Rectal smooth muscle tissue (tissue), 1 donor: ENCODE measurements around the gene ACOXL.

Source experiments
- H3K27ac ChIP-seq: one replicate; pipeline ENCODE4 v1.7.0; 2013; ENCODE audit warnings: low read depth, low read length, inconsistent platforms
- H3K27me3 ChIP-seq: one replicate; pipeline ENCODE4 v1.7.0; 2013; ENCODE audit warnings: low read length; ENCODE audit not compliant: control insufficient read depth, insufficient read depth
- H3K36me3 ChIP-seq: one replicate; pipeline ENCODE4 v1.7.0; 2013; ENCODE audit warnings: low read length; ENCODE audit not compliant: control insufficient read depth, insufficient read depth
- H3K4me1 ChIP-seq: one replicate; pipeline ENCODE4 v1.7.0; 2013; ENCODE audit warnings: low read length; ENCODE audit not compliant: control insufficient read depth, insufficient read depth
- H3K4me3 ChIP-seq: one replicate; pipeline ENCODE4 v1.7.0; 2013; ENCODE audit warnings: low read length
- H3K9ac ChIP-seq: one replicate; pipeline ENCODE4 v1.7.0; 2013; ENCODE audit warnings: low read length

Gene ACOXL

DNA sequence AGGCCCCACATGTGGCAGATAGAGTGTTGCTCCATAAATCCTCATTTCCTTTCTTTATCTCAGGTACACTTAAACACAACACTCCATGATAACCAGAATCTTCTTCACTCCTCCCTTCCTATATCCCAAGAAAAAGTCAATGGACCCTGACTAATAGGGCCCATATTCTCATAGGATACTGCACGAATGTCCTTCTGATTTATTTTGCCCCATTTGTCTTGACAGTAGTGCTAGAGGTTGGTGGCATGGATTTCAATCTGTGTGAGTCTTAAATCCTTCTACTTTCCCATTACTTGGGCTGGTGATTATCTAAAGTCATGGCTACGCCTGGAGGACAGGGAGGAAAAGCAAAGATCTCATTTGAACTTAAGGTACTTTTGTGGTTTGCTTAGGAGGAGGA, 156.0 kb downstream of the ACOXL start:
- Histone ChIP-seq H3K4me1 (no peaks in the 10 kb centered on the region), H3K27ac (no peak overlapping the region), H3K27me3 (no peaks in the 10 kb centered on the region), H3K4me3 (no peak overlapping the region), H3K9ac (no peak overlapping the region), H3K36me3 (no peaks in the 10 kb centered on the region)

DNA sequence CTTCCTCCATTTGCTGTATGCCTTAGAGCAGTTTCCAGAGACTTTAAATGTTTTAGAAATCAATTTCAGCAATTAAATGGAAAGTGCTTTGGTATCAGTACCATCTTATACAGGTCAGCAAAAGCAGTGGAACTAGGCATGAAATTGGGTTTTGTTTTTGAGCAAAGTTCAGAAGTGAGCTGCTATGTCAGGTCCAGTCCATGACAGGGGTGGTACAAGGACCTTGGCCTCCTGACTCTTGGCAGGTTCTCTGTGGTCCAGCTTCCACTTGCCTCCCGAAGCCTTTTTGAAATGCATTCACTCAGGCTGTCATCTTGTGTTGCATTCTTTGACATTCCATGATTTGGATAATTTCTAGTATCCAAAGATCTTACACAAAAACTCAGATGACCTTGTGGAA, 159.3 kb downstream of the ACOXL start:
- Histone ChIP-seq H3K36me3 (no peaks in the 10 kb centered on the region), H3K27ac (no peak overlapping the region), H3K9ac (no peak overlapping the region), H3K27me3 (no peaks in the 10 kb centered on the region), H3K4me1 (no peaks in the 10 kb centered on the region), H3K4me3 (no peak overlapping the region)

DNA sequence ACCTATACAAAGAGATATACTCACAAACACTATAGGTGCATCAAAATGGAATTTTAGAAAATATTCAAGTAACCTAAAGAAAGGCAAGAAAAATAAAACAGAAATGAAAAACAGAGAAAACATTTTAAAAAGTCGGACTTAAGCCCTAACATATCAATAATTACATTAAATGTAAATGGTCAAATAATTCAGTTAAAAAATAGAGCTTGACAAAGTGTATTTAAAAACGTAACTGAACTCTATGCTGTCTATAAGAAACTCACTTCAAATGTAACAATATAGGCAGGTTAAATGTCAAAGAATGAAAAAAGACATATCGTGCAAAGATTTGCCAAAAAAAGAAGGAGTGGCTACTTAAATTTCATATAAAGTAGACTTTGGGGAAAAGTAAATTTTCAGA, 163.9 kb downstream of the ACOXL start:
- Histone ChIP-seq H3K9ac (no peak overlapping the region), H3K27me3 (no peaks in the 10 kb centered on the region), H3K4me1 (no peaks in the 10 kb centered on the region), H3K4me3 (no peak overlapping the region), H3K36me3 (no peaks in the 10 kb centered on the region), H3K27ac (no peak overlapping the region)

DNA sequence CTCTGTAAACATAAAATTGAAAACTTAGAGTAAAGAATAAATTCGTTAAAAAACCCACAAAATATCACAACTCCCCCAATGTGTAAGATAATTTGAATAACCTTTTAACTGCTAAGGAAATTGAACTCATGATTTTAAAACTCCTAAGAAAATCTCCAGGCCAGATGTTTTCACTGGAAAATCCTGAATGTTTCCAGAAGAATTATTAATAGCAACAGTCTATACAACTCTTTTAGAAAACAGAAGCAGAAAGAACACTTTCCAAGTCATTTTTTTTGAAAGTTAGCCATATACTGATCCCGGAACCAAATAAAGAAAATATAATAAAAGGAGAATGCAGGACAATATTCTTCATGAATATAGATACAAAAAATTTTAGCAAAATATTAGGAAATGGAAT, 165.6 kb downstream of the ACOXL start:
- H3K4me3 ChIP-seq = no peak overlapping the region
- H3K36me3 ChIP-seq = no peaks in the 10 kb centered on the region
- peaks cover 2% of the 10 kb centered on the region for H3K4me1 ChIP-seq
- H3K27ac ChIP-seq = no peak overlapping the region
- no peaks in the 10 kb centered on the region for H3K27me3 ChIP-seq
- H3K9ac ChIP-seq = no peak overlapping the region

DNA sequence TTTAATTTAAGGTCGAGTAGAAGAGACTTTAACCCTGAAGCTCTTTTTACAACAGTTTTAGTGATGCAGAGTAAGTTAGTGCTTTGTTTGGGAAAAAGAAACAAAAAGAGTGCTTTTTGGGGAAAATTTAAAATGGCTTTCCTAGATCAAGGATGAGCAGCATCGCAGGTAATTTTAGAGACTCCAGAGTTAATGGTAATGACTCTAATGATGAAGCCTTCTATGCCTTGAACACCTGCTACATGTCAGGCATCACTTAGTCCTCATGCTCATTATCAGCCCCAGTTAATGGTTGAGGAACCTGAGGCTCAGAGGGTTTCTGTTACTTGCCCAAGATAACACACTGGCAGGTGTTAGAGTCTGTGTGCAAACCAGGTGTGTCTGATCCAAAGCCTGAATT, 167.8 kb downstream of the ACOXL start:
- no peak overlapping the region for H3K9ac ChIP-seq
- no peak overlapping the region for H3K4me3 ChIP-seq
- no peak overlapping the region for H3K27ac ChIP-seq
- no peaks in the 10 kb centered on the region for H3K27me3 ChIP-seq
- H3K36me3 ChIP-seq = no peaks in the 10 kb centered on the region
- peaks cover 7% of the 10 kb centered on the region for H3K4me1 ChIP-seq

DNA sequence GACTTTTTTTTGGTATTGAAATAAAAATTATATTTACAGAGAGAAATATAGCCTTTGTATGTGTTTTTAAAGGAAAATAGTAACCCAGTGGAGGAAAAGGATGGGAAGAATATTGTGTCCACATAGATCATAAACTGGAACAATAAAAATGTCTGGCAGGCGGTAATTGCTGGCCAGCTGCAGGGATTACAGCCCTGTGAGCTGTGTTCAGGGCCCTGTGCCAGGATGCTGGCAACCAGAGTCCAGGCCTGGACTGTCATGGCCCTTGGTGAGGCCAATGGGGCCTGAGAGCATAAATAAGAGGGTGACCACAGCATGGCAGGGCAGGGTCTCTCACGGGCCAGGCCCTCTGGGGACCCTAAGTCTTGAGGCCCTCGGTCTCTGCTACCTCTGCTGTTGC, 171.2 kb downstream of the ACOXL start:
- Histone ChIP-seq H3K36me3 (no peaks in the 10 kb centered on the region), H3K27ac (no peak overlapping the region), H3K4me1 (peaks cover 7% of the 10 kb centered on the region), H3K4me3 (no peak overlapping the region), H3K27me3 (no peaks in the 10 kb centered on the region), H3K9ac (no peak overlapping the region)

DNA sequence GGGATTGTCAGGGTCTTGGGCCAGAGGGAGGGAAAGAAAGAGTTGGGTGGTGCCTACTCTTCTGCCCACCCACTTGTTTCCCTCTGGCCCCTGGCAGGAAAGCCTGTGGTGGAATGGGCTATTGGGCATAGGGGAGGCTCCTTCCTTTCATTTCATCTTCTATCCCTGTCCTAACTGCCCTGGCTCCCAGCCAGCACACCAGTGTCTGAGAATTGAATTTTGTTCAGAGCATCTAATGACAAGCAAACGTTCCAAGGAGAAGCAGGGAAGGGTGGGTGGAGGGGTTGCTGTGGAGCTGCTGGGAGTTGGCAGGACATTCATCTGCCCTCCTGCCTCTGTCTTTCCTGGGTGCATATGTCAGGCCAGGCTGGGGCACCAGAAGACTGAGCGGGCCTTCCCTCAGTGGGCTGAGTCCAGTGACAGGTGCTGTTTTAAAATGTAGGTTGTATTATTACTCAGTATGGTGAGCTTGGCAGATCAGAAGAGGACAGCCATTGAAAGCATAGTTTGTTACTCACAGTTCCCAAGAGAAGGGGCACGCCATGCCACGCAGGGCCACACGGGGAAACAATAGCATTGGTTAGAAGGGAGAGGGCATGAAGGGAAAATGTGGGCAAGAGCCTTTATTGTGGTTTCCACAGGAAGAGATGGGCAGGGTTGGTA, 171.9 kb downstream of the ACOXL start:
- no peak overlapping the region for H3K9ac ChIP-seq
- no peaks in the 10 kb centered on the region for H3K27me3 ChIP-seq

DNA sequence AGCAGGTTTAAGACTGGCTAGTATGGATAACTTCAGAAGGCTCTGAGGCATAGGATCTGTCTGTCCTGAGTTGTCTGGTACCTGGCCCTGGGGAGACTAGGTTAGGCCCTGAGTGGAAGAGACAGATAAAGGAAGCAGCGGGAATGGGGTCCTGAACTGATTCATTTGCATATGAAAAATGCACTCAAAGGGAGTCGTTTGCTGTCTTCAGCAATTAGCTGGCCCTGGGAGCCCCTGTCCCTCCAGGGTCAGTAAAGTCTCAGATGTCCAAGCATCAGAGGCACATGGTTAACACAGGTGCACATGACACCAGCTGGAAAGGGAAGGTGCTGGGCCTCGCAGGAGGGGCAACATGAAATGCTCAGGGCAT, 172.4 kb downstream of the ACOXL start:
- Histone ChIP-seq H3K4me3 (no peak overlapping the region), H3K36me3 (no peaks in the 10 kb centered on the region), H3K27ac (no peak overlapping the region), H3K27me3 (no peaks in the 10 kb centered on the region), H3K9ac (no peak overlapping the region), H3K4me1 (peaks cover 7% of the 10 kb centered on the region)

More for the DNA sequence above, 171.9 kb downstream of the ACOXL start:
- no peaks in the 10 kb centered on the region for H3K36me3 ChIP-seq
- no peak overlapping the region for H3K27ac ChIP-seq
- no peak overlapping the region for H3K4me3 ChIP-seq
- H3K4me1 ChIP-seq = peaks cover 7% of the 10 kb centered on the region

DNA sequence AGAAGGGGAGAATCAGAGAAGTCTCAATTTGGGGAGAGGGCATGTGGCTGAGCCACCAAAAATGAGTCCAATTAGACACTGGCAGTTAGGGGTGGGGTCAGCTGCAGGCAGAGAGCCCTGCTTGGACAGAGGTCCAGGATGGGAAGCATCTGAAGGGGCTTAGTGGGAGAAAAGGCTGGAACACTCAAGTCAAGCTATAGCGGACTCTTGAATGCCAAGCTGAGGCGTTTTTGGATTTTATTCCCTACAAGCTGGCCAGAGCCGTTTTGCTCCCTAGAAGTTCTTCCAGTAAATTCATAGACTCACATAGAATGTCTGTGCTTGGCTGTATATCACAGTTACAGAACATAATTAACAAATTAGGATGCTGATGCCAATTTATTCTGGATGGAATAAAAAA, 172.8 kb downstream of the ACOXL start:
- H3K9ac ChIP-seq = no peak overlapping the region
- H3K27me3 ChIP-seq = no peaks in the 10 kb centered on the region
- no peak overlapping the region for H3K4me3 ChIP-seq
- no peak overlapping the region for H3K27ac ChIP-seq
- peaks cover 7% of the 10 kb centered on the region for H3K4me1 ChIP-seq
- no peaks in the 10 kb centered on the region for H3K36me3 ChIP-seq

DNA sequence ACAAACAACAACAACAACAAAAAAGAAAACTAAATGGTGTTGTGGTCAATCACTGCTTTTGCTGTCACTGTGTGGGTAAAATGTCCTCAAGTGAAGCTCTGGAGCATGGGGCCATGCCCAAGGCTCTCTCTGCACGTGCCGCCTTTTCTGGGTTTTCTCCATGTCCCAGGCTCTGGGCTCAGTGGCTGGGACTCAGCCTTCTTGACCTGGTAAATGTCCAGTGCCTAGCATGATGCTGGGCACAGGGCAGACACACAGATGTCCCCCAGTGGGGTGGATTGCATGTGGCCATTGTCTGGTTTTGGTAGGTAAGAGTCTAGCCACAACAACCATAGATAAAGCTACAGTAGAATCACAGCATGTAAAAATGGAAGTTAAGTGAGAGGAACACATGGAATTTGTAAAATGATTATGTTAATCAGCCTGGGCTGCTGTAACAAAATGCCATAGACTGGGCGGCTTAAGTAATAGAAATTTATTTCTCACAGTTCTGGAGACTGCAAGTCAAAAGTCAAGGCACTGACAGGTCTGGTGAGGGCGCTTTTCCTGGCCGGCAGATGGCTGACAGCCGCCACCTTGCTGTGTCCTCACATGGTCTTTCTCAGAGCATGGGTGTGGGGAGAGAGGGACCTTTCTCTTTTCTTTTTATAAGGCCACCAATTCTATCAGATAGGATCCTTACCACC, 174.4 kb downstream of the ACOXL start:
- H3K4me3 ChIP-seq = no peak overlapping the region
- no peaks in the 10 kb centered on the region for H3K27me3 ChIP-seq
- no peaks in the 10 kb centered on the region for H3K36me3 ChIP-seq
- H3K27ac ChIP-seq = no peak overlapping the region
- peaks cover 7% of the 10 kb centered on the region for H3K4me1 ChIP-seq
- H3K9ac ChIP-seq = no peak overlapping the region

DNA sequence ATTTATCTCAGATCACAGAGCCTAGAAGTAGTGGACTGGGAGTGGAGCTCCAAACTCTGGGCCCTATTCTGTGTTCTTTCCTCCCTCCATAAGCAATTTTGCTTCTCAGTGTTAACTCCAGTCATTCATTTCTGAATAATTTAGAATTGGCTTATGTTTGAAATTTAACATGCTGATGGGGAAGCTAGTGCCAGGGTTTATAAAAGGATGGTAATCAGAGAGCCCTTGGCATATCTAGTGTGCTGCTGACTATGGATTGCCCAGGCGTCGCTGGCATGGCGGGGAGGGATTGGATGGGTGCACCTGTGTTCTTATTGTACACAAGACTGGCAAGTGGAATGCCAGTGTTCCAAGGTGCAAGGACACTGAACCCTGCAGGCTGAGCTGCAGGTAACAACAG, 177.1 kb downstream of the ACOXL start:
- Histone ChIP-seq H3K4me3 (no peak overlapping the region), H3K4me1 (no peaks in the 10 kb centered on the region)

DNA sequence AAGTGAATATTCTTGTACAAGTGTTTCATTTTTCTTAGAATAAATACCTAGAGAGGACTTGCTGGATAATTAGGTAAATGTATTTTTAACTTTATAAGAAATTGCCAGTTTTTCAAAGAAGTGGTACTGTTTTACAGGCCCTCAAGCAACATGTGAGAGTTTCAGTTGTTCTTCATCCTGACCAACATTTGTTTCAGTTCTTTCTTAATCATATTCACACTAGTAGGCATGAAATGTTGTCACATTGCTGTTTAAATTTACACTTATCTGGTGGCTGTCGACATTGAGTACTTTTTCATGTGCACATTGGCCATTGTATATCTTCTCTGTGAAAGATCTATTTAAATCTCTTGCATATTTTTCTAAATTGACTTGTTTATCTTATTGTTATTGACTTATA, 178.1 kb downstream of the ACOXL start:
- H3K27me3 ChIP-seq = no peaks in the 10 kb centered on the region
- no peaks in the 10 kb centered on the region for H3K36me3 ChIP-seq
- no peak overlapping the region for H3K27ac ChIP-seq
- H3K4me1 ChIP-seq = no peaks in the 10 kb centered on the region
- no peak overlapping the region for H3K9ac ChIP-seq
- H3K4me3 ChIP-seq = no peak overlapping the region

More for the DNA sequence above, 177.1 kb downstream of the ACOXL start:
- H3K9ac ChIP-seq = no peak overlapping the region
- no peaks in the 10 kb centered on the region for H3K27me3 ChIP-seq
- H3K27ac ChIP-seq = no peak overlapping the region
- H3K36me3 ChIP-seq = no peaks in the 10 kb centered on the region

DNA sequence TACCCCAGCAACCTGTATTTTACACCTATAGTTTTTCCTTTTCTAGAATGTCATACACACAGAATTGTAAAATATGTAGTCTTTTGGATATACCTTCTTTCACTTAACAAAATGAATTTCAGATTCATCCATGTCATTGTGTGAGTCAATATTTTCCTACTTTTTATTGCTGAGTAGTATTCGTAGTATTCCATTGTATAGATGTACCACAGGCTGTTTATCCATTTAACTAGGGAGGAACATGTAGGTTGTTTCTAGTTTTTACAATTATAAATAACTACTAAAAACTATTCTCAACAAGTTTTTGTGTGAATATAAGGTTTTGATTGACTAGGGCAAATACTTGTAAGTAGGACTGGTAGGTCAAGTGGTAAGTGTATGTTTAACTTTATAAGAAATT, 187.4 kb downstream of the ACOXL start:
- Histone ChIP-seq H3K9ac (no peak overlapping the region), H3K4me3 (no peak overlapping the region), H3K27me3 (no peaks in the 10 kb centered on the region), H3K27ac (no peak overlapping the region), H3K4me1 (no peaks in the 10 kb centered on the region), H3K36me3 (no peaks in the 10 kb centered on the region)
